ENCODE measurements around the gene DENND1B. TPM values are rescaled to one million over a fixed set of nuclear protein-coding genes. Genes with fewer than 3 reads are reported as not detected.

Gene DENND1B
- total and polyA plus RNA-seq, 9 of the 15 experiments (the other 6 are each of a cell fraction or from before 2014, with no cell fraction given), result 2.1 to 12.1 (median 7.5) TPM

DNA sequence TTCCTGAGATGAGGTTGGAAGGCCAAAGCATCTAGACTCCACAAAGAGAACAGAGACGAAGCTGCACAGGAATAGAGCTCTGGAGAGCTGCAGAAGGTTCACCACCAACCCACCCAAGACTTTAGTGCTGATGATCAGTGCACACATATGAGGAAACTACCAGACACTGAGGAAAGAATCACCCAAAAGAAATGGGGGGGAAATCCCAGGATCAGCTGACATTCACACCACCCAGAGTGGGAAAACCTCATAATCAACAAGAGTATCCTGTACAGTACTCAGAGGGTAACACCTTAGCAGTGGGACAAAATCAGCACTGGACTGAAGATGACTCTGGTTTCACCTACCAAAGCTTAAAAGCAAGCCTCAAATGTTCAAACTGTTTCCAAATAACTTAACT lies 36.4 kb downstream of the DENND1B start:
- Histone ChIP-seq H3K27ac (ENCODE audit: extremely low read depth, low read depth, low read length) (no peak overlapping the region), H3K4me1 (replicated peaks in 1 of 2; ENCODE audit: control insufficient read depth in 2 of 2, insufficient read depth in 2 of 2, low read length in 2 of 2) (no peaks in the 10 kb centered on the region; a peak in 1 of 5 replicates), H3K9me3 (replicated peaks; ENCODE audit: control insufficient read depth, insufficient read depth, low read depth, low read length) (no peaks in the 10 kb centered on the region), H3K4me2 (ENCODE audit: insufficient read depth, low read length) (no peak overlapping the region), H2AFZ (ENCODE audit: low read depth, low read length) (no peak overlapping the region), H3K79me2 (ENCODE audit: control insufficient read depth, insufficient read depth, low read length) (no peaks in the 10 kb centered on the region; the same call in 2 of the 3 replicates), H3K27me3 (ENCODE audit: control insufficient read depth in 2 of 2, insufficient read depth in 2 of 2, low read length in 2 of 2) (no peaks in the 10 kb centered on the region), H3K4me3 (no peak overlapping the region), H4K20me1 (replicated peaks; ENCODE audit: control insufficient read depth, insufficient read depth, low read length) (no peaks in the 10 kb centered on the region), H3K9ac (ENCODE audit: insufficient read depth in 1 of 2, low read depth in 2 of 2, low read length in 2 of 2) (no peak overlapping the region), H3K36me3 (ENCODE audit: control insufficient read depth, insufficient read depth, low read length) (no peaks in the 10 kb centered on the region), H3K9me1 (ENCODE audit: control insufficient read depth, insufficient read depth, low read length) (no peaks in the 10 kb centered on the region)
- intact Hi-C loops (cut with micrococcal nuclease), result no loop called here
- DNase-seq (ENCODE audit: extremely low read depth in 1 of 4, low spot score in 3 of 4), result no peak
- in situ Hi-C loops (cut with MboI), result no loop called here
- ChIA-PET CTCF (ENCODE audit: low intra/inter-chr PET ratio) (no interaction called here), POLR2A (no interaction called here)
- BruUV-seq (replicated peaks), result no TSS peak
- TF ChIP-seq SMARCA4 (IDR thresholded peaks at IDR 0.05) (no peak), BCOR (IDR thresholded peaks at IDR 0.05) (no peak), SP2 (IDR thresholded peaks at IDR 0.05; ENCODE audit: extremely low read depth, low read depth, low read length, poor library complexity, severe bottlenecking) (no peak), RBM25 (IDR thresholded peaks at IDR 0.05; ENCODE audit: low read depth, low read length, severe bottlenecking) (no peak), ZBTB8A (IDR thresholded peaks at IDR 0.05; ENCODE audit: partially characterized antibody) (no peak), NFATC3 (IDR thresholded peaks at IDR 0.05) (no peak), ARID1B (IDR thresholded peaks at IDR 0.05) (no peak), HMBOX1 (IDR thresholded peaks at IDR 0.05) (no peak), SRSF3 (IDR thresholded peaks at IDR 0.05; ENCODE audit: insufficient read depth, low read length) (no peak), PCBP1 (IDR thresholded peaks at IDR 0.05; ENCODE audit: low read depth, low read length, poor library complexity, severe bottlenecking) (no peak), SP1 (CRISPR knock-in tag; IDR thresholded peaks at IDR 0.05) (no peak), ETV1 (tag; conservative IDR thresholded peaks at IDR 0.05; ENCODE audit: low read depth) (no peak), PTTG1 (tag; IDR thresholded peaks at IDR 0.05; ENCODE audit: low read depth) (no peak), ZNF77 (CRISPR knock-in tag; IDR thresholded peaks at IDR 0.05) (no peak), BDP1 (IDR thresholded peaks at IDR 0.05; ENCODE audit: insufficient read depth, insufficient read length) (no peak), CTCFL (IDR thresholded peaks at IDR 0.05; ENCODE audit: borderline replicate concordance, insufficient read depth, low read depth, low read length, poor library complexity, severe bottlenecking) (no peak)
- 28% methylated on average over 1 of the region's 1 CpG for WGBS (ENCODE audit: insufficient coverage, low coverage, missing lambda C conversion rate)
- no peak for FAIRE-seq
- no peak for ATAC-seq
